HepG2 (cell line): ENCODE results near the gene LRBA. TPM values are rescaled to one million over a fixed set of nuclear protein-coding genes. Genes with fewer than 3 reads are reported as not detected.

Experiments
- ATAC-seq: fragments of 200-7000 bp; cut with Tn5 transposase; 3 replicates; pipeline ENCODE4 v1.9.1; 2020; ENCODE audit warnings: mild to moderate bottlenecking, moderate library complexity
- BruUV-seq: library from RNA; stranded (reverse); fragments of 400-500 nt; replicated peaks from 2 replicates; lab custom pipeline; 2021; lab: Mats Ljungman, UMichigan
- CTCF ChIA-PET: fragments of 300-600 bp; formaldehyde crosslinking; extraction: SDS; loops from one replicate; lab custom pipeline; 2021; ENCODE audit warnings: low total read pairs, inconsistent platforms, low intra/inter-chr PET ratio; lab: Yijun Ruan, JAX
- POLR2A ChIA-PET: fragments of 350-600 bp; sonication (Branson Sonifier 250); formaldehyde crosslinking; loops from one replicate; lab custom pipeline; 2020; ENCODE audit warnings: antibody characterized with exemption, inconsistent platforms; lab: Yijun Ruan, JAX
- DNase-seq: peaks from one replicate; pipeline ENCODE4 v3.0.0-alpha.2; 2015; ENCODE audit warnings: low spot score
- FAIRE-seq: peaks from 3 replicates; lab custom pipeline; 2011; peaks lifted over from hg19 to GRCh38; lab: Jason Lieb, UNC
- H2AFZ ChIP-seq: one replicate; pipeline ENCODE4 v1.6.1; 2011; ENCODE audit warnings: low read length, inconsistent platforms
- H3K27ac ChIP-seq: fragments of 300-600 bp; 3 replicates; pipeline ENCODE4 v1.8.0; 2011; ENCODE audit warnings: mixed run types, mild to moderate bottlenecking, mixed read lengths, low read length, inconsistent platforms; ENCODE audit not compliant: insufficient read depth; ENCODE audit errors: extremely low read length
- H3K27me3 ChIP-seq, 2 experiments: fragments of 200-600 bp in 1 of 2; 2 replicates in 1 of 2; 3 replicates in 1 of 2; pipeline versions ENCODE4 v1.6.0 to v1.8.0; 2011; ENCODE audit warnings: low read length in 2 of 2, mild to moderate bottlenecking in 2 of 2, moderate library complexity in 2 of 2, inconsistent platforms in 1 of 2; ENCODE audit not compliant: insufficient read depth in 2 of 2, control insufficient read depth in 1 of 2
- H3K36me3 ChIP-seq, 2 experiments: fragments of 200-600 bp in 1 of 2; replicated peaks in 1 of 2; 2 replicates in 1 of 2; 3 replicates in 1 of 2; pipeline versions ENCODE4 v1.5.1 to v1.8.0; 2011; ENCODE audit warnings: low read length in 2 of 2, inconsistent platforms in 1 of 2; ENCODE audit not compliant: insufficient read depth in 2 of 2, control insufficient read depth in 1 of 2
- H3K4me1 ChIP-seq: 2 replicates; pipeline ENCODE4 v1.5.1; 2012; ENCODE audit warnings: low read length, inconsistent platforms; ENCODE audit not compliant: insufficient read depth
- H3K4me2 ChIP-seq: 2 replicates; pipeline ENCODE4 v1.6.0; 2011; ENCODE audit warnings: low read depth, low read length, inconsistent platforms
- H3K4me3 ChIP-seq, 3 experiments: fragments of 200-600 bp in 1 of 3; sonication (generic), shearing (Covaris generic) in 1 of 3; replicated peaks in 1 of 3; 2 replicates each; pipeline ENCODE4 v1.5.1; 2011 to 2016; ENCODE audit warnings: low read length in 3 of 3, inconsistent platforms in 2 of 3, low read depth in 2 of 3, mild to moderate bottlenecking in 2 of 3, control low read depth in 1 of 3, mixed read lengths in 1 of 3; ENCODE audit not compliant: insufficient read depth in 1 of 3
- H3K79me2 ChIP-seq: one replicate; pipeline ENCODE4 v1.6.1; 2011; ENCODE audit warnings: low read length, inconsistent platforms; ENCODE audit not compliant: insufficient read depth
- H3K9ac ChIP-seq: 2 replicates; pipeline ENCODE4 v1.6.0; 2011; ENCODE audit warnings: mild to moderate bottlenecking, low read depth, low read length, inconsistent platforms; ENCODE audit not compliant: insufficient read depth
- H3K9me3 ChIP-seq: 2 replicates; pipeline ENCODE4 v1.5.1; 2012; ENCODE audit warnings: mild to moderate bottlenecking, low read length
- H4K20me1 ChIP-seq: 2 replicates; pipeline ENCODE4 v1.6.0; 2011; ENCODE audit warnings: inconsistent platforms, mild to moderate bottlenecking, low read length, moderate library complexity; ENCODE audit not compliant: insufficient read depth
- CBFB ChIP-seq: sonication (generic); formaldehyde crosslinking; IDR thresholded peaks from 2 replicates; pipeline ENCODE4 v1.4.0; 2020; ENCODE audit warnings: missing genetic modification reagents
- RAD51 ChIP-seq: fragments of 450-650 bp; IDR thresholded peaks from 2 replicates; pipeline ENCODE4 v1.6.1; 2016; ENCODE audit warnings: borderline replicate concordance
- RARA ChIP-seq: IDR thresholded peaks from 2 replicates; pipeline ENCODE4 v1.6.1; 2016; ENCODE audit warnings: missing genetic modification reagents, missing compliant biosample characterization
- RFX5 ChIP-seq: IDR thresholded peaks from 2 replicates; pipeline ENCODE4 v1.6.1; 2011; ENCODE audit warnings: low read depth, low read length, improper control_type of control experiment
- RFXAP ChIP-seq: sonication (generic); formaldehyde crosslinking; IDR thresholded peaks from 2 replicates; pipeline ENCODE4 v1.4.0; 2020; ENCODE audit warnings: missing genetic modification reagents, borderline replicate concordance
- RORA ChIP-seq: sonication (generic); formaldehyde crosslinking; IDR thresholded peaks from 2 replicates; pipeline ENCODE4 v1.5.0; 2020; ENCODE audit warnings: mild to moderate bottlenecking, missing genetic modification reagents, moderate library complexity
- SATB2 ChIP-seq: sonication (generic); formaldehyde crosslinking; IDR thresholded peaks from 2 replicates; pipeline ENCODE4 v1.5.0; 2020; ENCODE audit warnings: missing genetic modification reagents
- ZC3H13 ChIP-seq: sonication (generic); formaldehyde crosslinking; IDR thresholded peaks from 2 replicates; pipeline ENCODE4 v1.8.1; 2023; ENCODE audit warnings: mild to moderate bottlenecking, missing genetic modification reagents, moderate library complexity
- ZNF235 ChIP-seq: sonication (generic); formaldehyde crosslinking; IDR thresholded peaks from 2 replicates; pipeline ENCODE4 v1.8.1; 2023; ENCODE audit warnings: mild to moderate bottlenecking, missing genetic modification reagents, borderline replicate concordance
- ZNF3 ChIP-seq: IDR thresholded peaks from 2 replicates; pipeline ENCODE4 v1.7.0; 2017; ENCODE audit warnings: inconsistent platforms
- ZNF549 ChIP-seq: sonication (generic); formaldehyde crosslinking; IDR thresholded peaks from 2 replicates; pipeline ENCODE4 v1.5.0; 2020; ENCODE audit warnings: missing genetic modification reagents
- ZNF703 ChIP-seq: sonication (generic); formaldehyde crosslinking; IDR thresholded peaks from 2 replicates; pipeline ENCODE4 v1.5.1; 2020; ENCODE audit warnings: missing genetic modification reagents, mild to moderate bottlenecking, moderate library complexity, borderline replicate concordance
- ZSCAN31 ChIP-seq: sonication (generic); formaldehyde crosslinking; IDR thresholded peaks from 2 replicates; pipeline ENCODE4 v1.5.0; 2020; ENCODE audit warnings: low read depth, mild to moderate bottlenecking, missing genetic modification reagents
- WGBS: methylation state at CpG from one replicate; pipeline ENCODE4 v1.1.6; 2017; ENCODE audit warnings: low lambda C conversion rate; 5-methylcytosine and 5-hydroxymethylcytosine counted together
- in situ Hi-C: cut with HindIII; loops from 2 replicates; pipeline ENCODE4 v1.10.0; 2017; ENCODE audit warnings: low pct_unique_long_range_greater_than_20kb; ENCODE audit not compliant: extremely low pct_ligation_motif_present
- intact Hi-C: fragments of 100-400 bp; cut with micrococcal nuclease; formaldehyde crosslinking; loops from one replicate; pipeline ENCODE4 v1.10.0; 2022; ENCODE audit not compliant: unreplicated experiment
- polyA plus RNA-seq, 8 experiments: library from polyadenylated mRNA; depleted of rRNA in 3 of 8; stranded (reverse) in 7 of 8; unstranded in 1 of 8; fragments of >200 nt; fragmentation: Illumina TruSeq in 4 of 8; extraction: Trizol in 4 of 8; gene quantifications; 2 replicates each; pipeline versions ENCODE4 v1.2.1 to v1.2.3, GENCODE V29; 2011 to 2016; ENCODE audit warnings: low read depth in 4 of 8, missing spikeins in 1 of 8, mixed read lengths in 1 of 8; ENCODE audit not compliant: insufficient read depth in 1 of 8
- total RNA-seq, 5 experiments: library from RNA; depleted of rRNA; stranded (reverse); fragments of >200 nt; fragmentation: Illumina TruSeq; extraction: Trizol; gene quantifications; 2 replicates each; pipeline ENCODE4 v1.2.3, GENCODE V29; 2016; ENCODE audit warnings: low read depth in 1 of 5
- TF ChIP-seq, protein P1 (sequence below): sonication (generic); formaldehyde crosslinking; conservative IDR thresholded peaks from 2 replicates; pipeline ENCODE4 v1.4.0; 2020; ENCODE audit warnings: missing genetic modification reagents
- TF ChIP-seq, protein P2 (sequence below): sonication (generic); formaldehyde crosslinking; conservative IDR thresholded peaks from 2 replicates; pipeline ENCODE4 v1.4.0; 2020; ENCODE audit warnings: missing genetic modification reagents
- TF ChIP-seq, protein P3 (sequence below): sonication (generic); formaldehyde crosslinking; IDR thresholded peaks from 2 replicates; pipeline ENCODE4; 2020; ENCODE audit warnings: missing genetic modification reagents, mild to moderate bottlenecking, borderline replicate concordance
- TF ChIP-seq, protein P4 (sequence below): IDR thresholded peaks from 2 replicates; pipeline ENCODE4 v1.6.1; 2016; ENCODE audit warnings: missing compliant biosample characterization, missing genetic modification reagents, borderline replicate concordance

LRBA gene
- total and polyA plus RNA-seq, 2 of the 13 experiments (the other 11 are each of a cell fraction or from before 2014, with no cell fraction given): 21.0 to 37.2 TPM

DNA sequence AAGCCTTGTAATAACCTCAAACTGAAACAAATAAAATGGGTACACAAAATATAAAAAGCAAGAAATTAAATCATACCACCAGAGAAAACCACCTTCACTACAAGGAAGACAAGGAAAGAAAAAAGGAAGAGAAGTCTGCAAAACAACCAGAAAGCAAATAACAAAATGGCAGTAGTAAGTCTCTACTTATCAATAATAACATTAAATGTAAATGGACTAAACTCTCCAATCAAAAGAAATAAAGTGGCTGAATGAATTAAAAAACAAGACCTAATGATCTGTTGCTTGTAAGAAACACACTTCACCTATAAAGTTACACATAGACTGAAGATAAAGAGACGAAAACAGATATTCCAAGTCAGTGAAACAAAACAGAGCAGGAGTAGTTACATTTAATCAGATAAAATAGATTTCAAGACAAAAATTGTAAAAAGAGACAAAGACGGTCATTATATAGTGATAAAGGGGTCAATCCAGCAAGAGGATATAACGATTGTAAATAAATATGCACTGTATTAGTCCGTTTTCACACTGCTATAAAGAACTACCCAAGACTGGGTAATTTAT, 289.0 kb downstream of the LRBA start:
- H3K36me3 ChIP-seq: peaks cover 0 to 4% of the 10 kb centered on the region in 2 experiments; a peak in 2 of 5 replicates
- no peaks in the 10 kb centered on the region for H4K20me1 ChIP-seq
- no peak overlapping the region for H3K9ac ChIP-seq
- H3K27me3 ChIP-seq: no peaks in the 10 kb centered on the region
- in situ Hi-C loops: no loop called here
- no peak overlapping the region for H2AFZ ChIP-seq
- no peak overlapping the region for H3K4me2 ChIP-seq
- no peak overlapping the region for H3K4me3 ChIP-seq
- WGBS: 69% methylated on average over 4 of the region's 4 CpGs
- POLR2A ChIA-PET: no interaction called here
- H3K9me3 ChIP-seq: no peaks in the 10 kb centered on the region
- BruUV-seq: no TSS peak
- CTCF ChIA-PET: no interaction called here
- no peak for ATAC-seq
- no peak overlapping the region for H3K27ac ChIP-seq
- no peak for FAIRE-seq
- no peaks in the 10 kb centered on the region for H3K79me2 ChIP-seq
- DNase-seq: no peak
- H3K4me1 ChIP-seq: peaks cover 11% of the 10 kb centered on the region; the same call in 1 of the 2 replicates
- intact Hi-C loops: no loop called here
- no peak for TF ChIP-seq ZSCAN31 (CRISPR knock-in tag)
- no peak for TF ChIP-seq CBFB
- TF ChIP-seq ZNF549: no peak
- TF ChIP-seq, protein P1, sequence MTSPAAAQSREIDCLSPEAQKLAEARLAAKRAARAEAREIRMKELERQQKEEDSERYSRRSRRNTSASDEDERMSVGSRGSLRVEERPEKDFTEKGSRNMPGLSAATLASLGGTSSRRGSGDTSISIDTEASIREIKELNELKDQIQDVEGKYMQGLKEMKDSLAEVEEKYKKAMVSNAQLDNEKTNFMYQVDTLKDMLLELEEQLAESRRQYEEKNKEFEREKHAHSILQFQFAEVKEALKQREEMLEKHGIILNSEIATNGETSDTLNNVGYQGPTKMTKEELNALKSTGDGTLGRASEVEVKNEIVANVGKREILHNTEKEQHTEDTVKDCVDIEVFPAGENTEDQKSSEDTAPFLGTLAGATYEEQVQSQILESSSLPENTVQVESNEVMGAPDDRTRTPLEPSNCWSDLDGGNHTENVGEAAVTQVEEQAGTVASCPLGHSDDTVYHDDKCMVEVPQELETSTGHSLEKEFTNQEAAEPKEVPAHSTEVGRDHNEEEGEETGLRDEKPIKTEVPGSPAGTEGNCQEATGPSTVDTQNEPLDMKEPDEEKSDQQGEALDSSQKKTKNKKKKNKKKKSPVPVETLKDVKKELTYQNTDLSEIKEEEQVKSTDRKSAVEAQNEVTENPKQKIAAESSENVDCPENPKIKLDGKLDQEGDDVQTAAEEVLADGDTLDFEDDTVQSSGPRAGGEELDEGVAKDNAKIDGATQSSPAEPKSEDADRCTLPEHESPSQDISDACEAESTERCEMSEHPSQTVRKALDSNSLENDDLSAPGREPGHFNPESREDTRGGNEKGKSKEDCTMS: no peak
- TF ChIP-seq RAD51: no peak
- TF ChIP-seq RORA (CRISPR knock-in tag): no peak
- TF ChIP-seq, protein P2, sequence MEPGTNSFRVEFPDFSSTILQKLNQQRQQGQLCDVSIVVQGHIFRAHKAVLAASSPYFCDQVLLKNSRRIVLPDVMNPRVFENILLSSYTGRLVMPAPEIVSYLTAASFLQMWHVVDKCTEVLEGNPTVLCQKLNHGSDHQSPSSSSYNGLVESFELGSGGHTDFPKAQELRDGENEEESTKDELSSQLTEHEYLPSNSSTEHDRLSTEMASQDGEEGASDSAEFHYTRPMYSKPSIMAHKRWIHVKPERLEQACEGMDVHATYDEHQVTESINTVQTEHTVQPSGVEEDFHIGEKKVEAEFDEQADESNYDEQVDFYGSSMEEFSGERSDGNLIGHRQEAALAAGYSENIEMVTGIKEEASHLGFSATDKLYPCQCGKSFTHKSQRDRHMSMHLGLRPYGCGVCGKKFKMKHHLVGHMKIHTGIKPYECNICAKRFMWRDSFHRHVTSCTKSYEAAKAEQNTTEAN (CRISPR knock-in tag): no peak
- TF ChIP-seq, protein P3, sequence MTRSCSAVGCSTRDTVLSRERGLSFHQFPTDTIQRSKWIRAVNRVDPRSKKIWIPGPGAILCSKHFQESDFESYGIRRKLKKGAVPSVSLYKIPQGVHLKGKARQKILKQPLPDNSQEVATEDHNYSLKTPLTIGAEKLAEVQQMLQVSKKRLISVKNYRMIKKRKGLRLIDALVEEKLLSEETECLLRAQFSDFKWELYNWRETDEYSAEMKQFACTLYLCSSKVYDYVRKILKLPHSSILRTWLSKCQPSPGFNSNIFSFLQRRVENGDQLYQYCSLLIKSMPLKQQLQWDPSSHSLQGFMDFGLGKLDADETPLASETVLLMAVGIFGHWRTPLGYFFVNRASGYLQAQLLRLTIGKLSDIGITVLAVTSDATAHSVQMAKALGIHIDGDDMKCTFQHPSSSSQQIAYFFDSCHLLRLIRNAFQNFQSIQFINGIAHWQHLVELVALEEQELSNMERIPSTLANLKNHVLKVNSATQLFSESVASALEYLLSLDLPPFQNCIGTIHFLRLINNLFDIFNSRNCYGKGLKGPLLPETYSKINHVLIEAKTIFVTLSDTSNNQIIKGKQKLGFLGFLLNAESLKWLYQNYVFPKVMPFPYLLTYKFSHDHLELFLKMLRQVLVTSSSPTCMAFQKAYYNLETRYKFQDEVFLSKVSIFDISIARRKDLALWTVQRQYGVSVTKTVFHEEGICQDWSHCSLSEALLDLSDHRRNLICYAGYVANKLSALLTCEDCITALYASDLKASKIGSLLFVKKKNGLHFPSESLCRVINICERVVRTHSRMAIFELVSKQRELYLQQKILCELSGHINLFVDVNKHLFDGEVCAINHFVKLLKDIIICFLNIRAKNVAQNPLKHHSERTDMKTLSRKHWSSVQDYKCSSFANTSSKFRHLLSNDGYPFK: no peak
- no peak for TF ChIP-seq ZC3H13 (CRISPR knock-in tag)
- TF ChIP-seq RFXAP (CRISPR knock-in tag): no peak
- TF ChIP-seq ZNF703: no peak
- no peak for TF ChIP-seq RFX5
- TF ChIP-seq, protein P4, sequence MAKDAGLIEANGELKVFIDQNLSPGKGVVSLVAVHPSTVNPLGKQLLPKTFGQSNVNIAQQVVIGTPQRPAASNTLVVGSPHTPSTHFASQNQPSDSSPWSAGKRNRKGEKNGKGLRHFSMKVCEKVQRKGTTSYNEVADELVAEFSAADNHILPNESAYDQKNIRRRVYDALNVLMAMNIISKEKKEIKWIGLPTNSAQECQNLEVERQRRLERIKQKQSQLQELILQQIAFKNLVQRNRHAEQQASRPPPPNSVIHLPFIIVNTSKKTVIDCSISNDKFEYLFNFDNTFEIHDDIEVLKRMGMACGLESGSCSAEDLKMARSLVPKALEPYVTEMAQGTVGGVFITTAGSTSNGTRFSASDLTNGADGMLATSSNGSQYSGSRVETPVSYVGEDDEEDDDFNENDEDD (CRISPR knock-in tag): no peak
- TF ChIP-seq ZNF3 (CRISPR knock-in tag): no peak
- no peak for TF ChIP-seq SATB2
- no peak for TF ChIP-seq ZNF235
- TF ChIP-seq RARA (CRISPR knock-in tag): no peak
